Epithelial cell of esophagus (primary cell): Measurements from ENCODE around the gene SELENOO.
"Not testable (repeated sequence)": the region's sequence is repeated elsewhere in the genome, so short reads cannot be mapped to it uniquely, and the experiment has no call there.

Experiments used
- DNase-seq: peaks from one replicate; pipeline ENCODE4 v3.0.0; 2010; ENCODE audit warnings: low read depth
- H3K4me3 ChIP-seq: 2 replicates; pipeline ENCODE4 v1.5.1; 2011; ENCODE audit warnings: mild to moderate bottlenecking, low read length, control low read depth
- CTCF ChIP-seq: IDR thresholded peaks from 2 replicates; pipeline ENCODE4 v1.5.1; 2011; ENCODE audit warnings: low read depth, mild to moderate bottlenecking, low read length, control low read depth, inconsistent platforms; ENCODE audit not compliant: insufficient read depth; ENCODE audit errors: missing control alignments

The SELENOO gene

GRCh38 chr22:50161508-50162390 lies 39.1 kb upstream of the SELENOO start:
- no peak overlapping the region for H3K4me3 ChIP-seq
- no peak for DNase-seq
- TF ChIP-seq CTCF: no peak

- DNase-seq: no peak
- no peak for TF ChIP-seq CTCF
- H3K4me3 ChIP-seq: no peak overlapping the region
These were observed 38.3 kb upstream of the SELENOO start for GRCh38 chr22:50162391-50162956.

GRCh38 chr22:50165436-50166123 lies 35.2 kb upstream of the SELENOO start:
- no peak overlapping the region for H3K4me3 ChIP-seq

GRCh38 chr22:50167689-50168489 lies 32.9 kb upstream of the SELENOO start:
- DNase-seq: no peak

More at GRCh38 chr22:50165436-50166123, 35.2 kb upstream of the SELENOO start:
- no peak for TF ChIP-seq CTCF
- no peak for DNase-seq

GRCh38 chr22:50168490-50169180 lies 32.2 kb upstream of the SELENOO start:
- not testable (repeated sequence) for H3K4me3 ChIP-seq, DNase-seq

More at GRCh38 chr22:50167689-50168489, 32.9 kb upstream of the SELENOO start:
- H3K4me3 ChIP-seq: no peak overlapping the region
- no peak for TF ChIP-seq CTCF

- DNase-seq: no peak
- TF ChIP-seq CTCF: no peak
- no peak overlapping the region for H3K4me3 ChIP-seq
These were observed 31.5 kb upstream of the SELENOO start for GRCh38 chr22:50169181-50169759.
